H1 (cell line): Measurements from ENCODE around the gene TMEM52B. TPM values are rescaled to one million over a fixed set of nuclear protein-coding genes. Genes with fewer than 3 reads are reported as not detected.
A peak's percentile ranks its signal among the peaks of the same experiment; 100 is the strongest.

Experiments used
- CTCF ChIA-PET: fragments of 300-600 bp; sonication (Branson Sonifier 250); formaldehyde crosslinking; loops from one replicate; lab custom pipeline; 2021; ENCODE audit not compliant: partially characterized antibody; lab: Charles Lee
- POLR2A ChIA-PET: fragments of 300-600 bp; sonication (Branson Sonifier 250); formaldehyde crosslinking; loops from one replicate; lab custom pipeline; 2021; ENCODE audit warnings: inconsistent platforms; ENCODE audit not compliant: partially characterized antibody; lab: Charles Lee
- DNase-seq, 2 experiments: peaks; one replicate each; pipeline versions ENCODE4 v3.0.0 to v3.0.0-alpha.2; 2010 to 2022; ENCODE audit warnings: low spot score in 2 of 2, low read depth in 1 of 2, mixed read lengths in 1 of 2
- FAIRE-seq: peaks from 2 replicates; lab custom pipeline; 2011; peaks lifted over from hg19 to GRCh38; lab: Jason Lieb, UNC
- H2AFZ ChIP-seq: 2 replicates; pipeline ENCODE4 v1.8.1; 2012; ENCODE audit warnings: low read length, inconsistent platforms
- H2AK5ac ChIP-seq: 2 replicates; pipeline ENCODE4 v1.6.1; 2013; ENCODE audit warnings: low read depth, low read length
- H2BK120ac ChIP-seq: replicated peaks from 2 replicates; pipeline ENCODE3; 2013; ENCODE audit warnings: low read depth, low read length, inconsistent platforms
- H2BK12ac ChIP-seq: 2 replicates; pipeline ENCODE4 v1.6.1; 2013; ENCODE audit warnings: low read depth, low read length
- H2BK15ac ChIP-seq: 2 replicates; pipeline ENCODE4 v1.6.1; 2013; ENCODE audit warnings: low read length
- H2BK20ac ChIP-seq: 2 replicates; pipeline ENCODE4 v1.6.1; 2013; ENCODE audit warnings: low read length
- H2BK5ac ChIP-seq: 2 replicates; pipeline ENCODE4 v1.6.1; 2013; ENCODE audit warnings: low read depth, low read length
- H3K14ac ChIP-seq: 2 replicates; pipeline ENCODE4 v1.6.1; 2013; ENCODE audit warnings: inconsistent platforms; ENCODE audit not compliant: insufficient read length
- H3K18ac ChIP-seq: 2 replicates; pipeline ENCODE4 v1.6.1; 2013; ENCODE audit warnings: low read length; ENCODE audit errors: extremely low read depth
- H3K23ac ChIP-seq: 2 replicates; pipeline ENCODE4 v1.6.1; 2013; ENCODE audit warnings: inconsistent platforms; ENCODE audit not compliant: insufficient read length
- H3K23me2 ChIP-seq: 2 replicates; pipeline ENCODE4 v1.6.1; 2013; ENCODE audit warnings: low read depth, low read length
- H3K27ac ChIP-seq: 2 replicates; pipeline ENCODE4 v1.6.1; 2011; ENCODE audit warnings: low read depth, low read length, inconsistent platforms
- H3K27me3 ChIP-seq, 4 experiments: replicated peaks in 1 of 4; 1 replicate in 1 of 4; 2 replicates in 3 of 4; pipeline versions ENCODE4 v1.6.1 to v1.8.1; 2011 to 2013; ENCODE audit warnings: low read length in 3 of 4, mild to moderate bottlenecking in 3 of 4, inconsistent platforms in 2 of 4, mixed read lengths in 2 of 4, moderate library complexity in 1 of 4; ENCODE audit not compliant: control insufficient read depth in 3 of 4, insufficient read depth in 3 of 4; ENCODE audit errors: extremely low read depth in 1 of 4
- H3K36me3 ChIP-seq, 4 experiments: 2 replicates each; pipeline versions ENCODE4 v1.6.1 to v1.8.1; 2011 to 2013; ENCODE audit warnings: mild to moderate bottlenecking in 4 of 4, low read length in 3 of 4, moderate library complexity in 2 of 4, control low read depth in 1 of 4, inconsistent platforms in 1 of 4; ENCODE audit not compliant: insufficient read depth in 4 of 4, control insufficient read depth in 2 of 4
- H3K4ac ChIP-seq: replicated peaks from 2 replicates; pipeline ENCODE3; 2013; ENCODE audit warnings: low read length, low read depth, mixed read lengths, inconsistent platforms; ENCODE audit not compliant: insufficient read length
- H3K4me1 ChIP-seq, 4 experiments: replicated peaks in 1 of 4; 1 replicate in 1 of 4; 2 replicates in 3 of 4; pipeline versions ENCODE4 v1.6.1 to v1.8.1; 2011 to 2013; ENCODE audit warnings: low read length in 3 of 4, inconsistent platforms in 2 of 4, mixed read lengths in 1 of 4; ENCODE audit not compliant: insufficient read depth in 4 of 4, control insufficient read depth in 3 of 4
- H3K4me2 ChIP-seq, 2 experiments: 2 replicates each; pipeline versions ENCODE4 v1.6.1 to v1.8.1; 2011 to 2013; ENCODE audit warnings: low read depth in 2 of 2, low read length in 2 of 2, control low read depth in 1 of 2, inconsistent platforms in 1 of 2, mild to moderate bottlenecking in 1 of 2; ENCODE audit not compliant: insufficient read depth in 1 of 2
- H3K4me3 ChIP-seq, 4 experiments: fragments of 200-600, 300-600 bp in 1 of 4; sonication (generic), shearing (Covaris generic), sonication (Bioruptor Twin) in 1 of 4; 2 replicates each; pipeline versions ENCODE4 v1.5.1 to v1.8.1; 2011 to 2016; ENCODE audit warnings: low read length in 4 of 4, low read depth in 3 of 4, control low read depth in 2 of 4, inconsistent platforms in 2 of 4, mild to moderate bottlenecking in 2 of 4, mixed read lengths in 1 of 4, moderate library complexity in 1 of 4; ENCODE audit not compliant: insufficient read depth in 2 of 4; ENCODE audit errors: extremely low read depth in 1 of 4
- H3K56ac ChIP-seq: replicated peaks from 2 replicates; pipeline ENCODE3; 2013; ENCODE audit warnings: low read depth, mild to moderate bottlenecking, mixed read lengths, low read length, inconsistent platforms; ENCODE audit not compliant: insufficient read length
- H3K79me1 ChIP-seq: 2 replicates; pipeline ENCODE4 v1.6.1; 2013; ENCODE audit warnings: low read depth, low read length, control low read depth
- H3K79me2 ChIP-seq, 2 experiments: 2 replicates each; pipeline versions ENCODE4 v1.6.1 to v1.8.1; 2012 to 2013; ENCODE audit warnings: low read length in 2 of 2, mild to moderate bottlenecking in 2 of 2, inconsistent platforms in 1 of 2; ENCODE audit not compliant: insufficient read depth in 2 of 2, control insufficient read depth in 1 of 2
- H3K9ac ChIP-seq, 4 experiments: replicated peaks in 1 of 4; 1 replicate in 1 of 4; 2 replicates in 3 of 4; pipeline versions ENCODE4 v1.6.1 to v1.8.1; 2011 to 2013; ENCODE audit warnings: low read depth in 3 of 4, low read length in 3 of 4, control low read depth in 2 of 4, mild to moderate bottlenecking in 2 of 4, moderate library complexity in 2 of 4, inconsistent platforms in 1 of 4; ENCODE audit errors: extremely low read depth in 1 of 4
- H3K9me3 ChIP-seq, 2 experiments: 2 replicates each; pipeline versions ENCODE4 v1.6.1 to v1.8.1; 2012 to 2013; ENCODE audit warnings: mild to moderate bottlenecking in 2 of 2, moderate library complexity in 2 of 2, control low read depth in 1 of 2, inconsistent platforms in 1 of 2, low read depth in 1 of 2, low read length in 1 of 2, mixed read lengths in 1 of 2; ENCODE audit not compliant: insufficient read depth in 2 of 2
- H4K20me1 ChIP-seq, 2 experiments: replicated peaks in 1 of 2; 2 replicates each; pipeline versions ENCODE3 to v1.8.1; 2011 to 2013; ENCODE audit warnings: inconsistent platforms in 2 of 2, low read length in 2 of 2, mild to moderate bottlenecking in 1 of 2; ENCODE audit not compliant: insufficient read depth in 2 of 2, control insufficient read depth in 1 of 2
- H4K5ac ChIP-seq: 2 replicates; pipeline ENCODE4 v1.6.1; 2013; ENCODE audit warnings: low read length, low read depth, mixed read lengths, inconsistent platforms; ENCODE audit not compliant: insufficient read length
- H4K8ac ChIP-seq: 2 replicates; pipeline ENCODE4 v1.8.0; 2013; ENCODE audit warnings: mild to moderate bottlenecking, moderate library complexity, low read length, inconsistent platforms; ENCODE audit not compliant: insufficient read depth; ENCODE audit errors: extremely low read depth
- H4K91ac ChIP-seq: replicated peaks from 2 replicates; pipeline ENCODE3; 2013; ENCODE audit warnings: low read length, mixed read lengths, inconsistent platforms; ENCODE audit not compliant: insufficient read length
- CBX8 ChIP-seq: fragments of 300-800, 300-1000 bp; sonication (generic); IDR thresholded peaks from 2 replicates; pipeline ENCODE4 v1.7.1; 2016; ENCODE audit warnings: low read depth, low read length, borderline replicate concordance
- NANOG ChIP-seq: IDR thresholded peaks from 2 replicates; pipeline ENCODE4 v1.6.1; 2011; ENCODE audit warnings: low read length, low read depth, mild to moderate bottlenecking, inconsistent platforms; ENCODE audit not compliant: insufficient read depth, poor library complexity, severe bottlenecking
- RFX5 ChIP-seq: IDR thresholded peaks from 2 replicates; pipeline ENCODE4 v1.6.1; 2011; ENCODE audit warnings: low read depth, low read length, improper control_type of control experiment, borderline replicate concordance
- SIN3A ChIP-seq, 2 experiments: IDR thresholded peaks in 1 of 2; conservative IDR thresholded peaks in 1 of 2; 2 replicates each; pipeline ENCODE4 v1.6.1; 2011 to 2012; ENCODE audit warnings: low read length in 2 of 2, improper control_type of control experiment in 1 of 2, low read depth in 1 of 2, mild to moderate bottlenecking in 1 of 2
- TCF12 ChIP-seq: IDR thresholded peaks from 2 replicates; pipeline ENCODE4 v1.6.1; 2011; ENCODE audit warnings: low read depth, mild to moderate bottlenecking, low read length
- TEAD4 ChIP-seq: IDR thresholded peaks from 2 replicates; pipeline ENCODE4 v1.6.1; 2012; ENCODE audit warnings: low read depth, low read length, inconsistent platforms, mixed read lengths
- YY1 ChIP-seq: IDR thresholded peaks from 2 replicates; pipeline ENCODE4 v1.6.1; 2011; ENCODE audit warnings: low read depth, mild to moderate bottlenecking, low read length
- WGBS, 2 experiments: shearing (Covaris generic) in 1 of 2; methylation state at CpG; one replicate each; pipeline versions ENCODE4 v1.1.6 to v1.1.7; 2013 to 2015; ENCODE audit warnings: low lambda C conversion rate in 2 of 2, mixed read lengths in 2 of 2, inconsistent platforms in 1 of 2, low coverage in 1 of 2, missing lambda C conversion rate in 1 of 2; ENCODE audit not compliant: insufficient replicate concordance in 2 of 2, insufficient coverage in 1 of 2, insufficient read length in 1 of 2; ENCODE audit errors: extremely low coverage in 1 of 2, missing lambda C conversion rate in 1 of 2; 5-methylcytosine and 5-hydroxymethylcytosine counted together
- polyA plus RNA-seq, 7 experiments: library from polyadenylated mRNA; depleted of rRNA in 3 of 7; stranded (reverse) in 5 of 7; unstranded in 2 of 7; fragments of >200 nt in 5 of 7; fragments of 200-250 nt in 2 of 7; gene quantifications; 1 replicate in 5 of 7; 2 replicates in 1 of 7; 4 replicates in 1 of 7; pipeline versions ENCODE4 v1.2.1 to v1.2.3, GENCODE V29; 2011 to 2013; ENCODE audit warnings: missing spikeins in 2 of 7, mixed read lengths in 2 of 7
- total RNA-seq: library from RNA; stranded (reverse); fragmentation: NEBNext Ultra II Directional; extraction: Animal tissue kit (Norgen Biotek cat#: 25700); gene quantifications from 2 replicates; pipeline ENCODE4 v1.2.1, GENCODE V29; 2021
- TF ChIP-seq, protein P1 (sequence below), 3 experiments: IDR thresholded peaks; 1 replicate in 2 of 3; 2 replicates in 1 of 3; pipeline versions ENCODE4 v1.5.1 to v1.6.1; 2011; ENCODE audit warnings: low read length in 3 of 3, mild to moderate bottlenecking in 3 of 3, inconsistent platforms in 2 of 3, low read depth in 1 of 3, moderate library complexity in 1 of 3; ENCODE audit not compliant: insufficient read depth in 1 of 3; ENCODE audit errors: control extremely low read depth in 1 of 3
- TF ChIP-seq, protein P2 (sequence below): IDR thresholded peaks from 2 replicates; pipeline ENCODE4 v1.6.1; 2012; ENCODE audit warnings: low read length, inconsistent platforms

Gene TMEM52B
- total and polyA plus RNA-seq, 2 of the 8 experiments (the other 6 are each of a cell fraction or from before 2014, with no cell fraction given): not detected

DNA sequence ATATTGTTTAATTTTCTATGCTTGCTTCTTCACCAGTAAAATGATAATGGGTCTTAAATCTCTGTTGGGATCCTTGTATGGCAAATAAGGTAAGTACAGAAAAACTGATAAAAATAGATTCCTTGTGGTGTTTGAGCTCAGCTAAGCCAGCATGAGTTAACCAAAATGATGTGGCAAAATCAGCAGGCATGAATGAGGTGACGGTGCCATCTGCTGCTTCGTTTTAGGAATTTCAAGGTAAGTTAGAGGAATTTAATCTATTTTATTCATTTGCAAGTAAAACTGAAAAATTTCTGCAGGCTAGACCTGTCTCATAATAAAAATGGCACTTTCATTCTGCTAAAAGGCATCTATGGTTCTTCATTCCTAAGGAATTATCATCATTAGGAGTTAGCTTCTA is 38.8 kb upstream of the TMEM52B start:
- H2BK120ac ChIP-seq: no peak overlapping the region
- peak; percentile 97 for FAIRE-seq
- POLR2A ChIA-PET: no interaction called here
- H2BK12ac ChIP-seq: no peak overlapping the region
- no peaks in the 10 kb centered on the region for H3K4me1 ChIP-seq
- H4K20me1 ChIP-seq: no peaks in the 10 kb centered on the region
- no peak overlapping the region for H3K18ac ChIP-seq
- H3K4me2 ChIP-seq: no peak overlapping the region
- no peak overlapping the region for H4K5ac ChIP-seq
- H2AFZ ChIP-seq: no peak overlapping the region
- H2BK20ac ChIP-seq: no peak overlapping the region
- no peak overlapping the region for H2BK5ac ChIP-seq
- no peaks in the 10 kb centered on the region for H3K23me2 ChIP-seq
- no peak overlapping the region for H2BK15ac ChIP-seq
- DNase-seq: peak in 1 of 2 experiments; percentile 29
- H4K8ac ChIP-seq: no peak overlapping the region
- H3K79me2 ChIP-seq: no peaks in the 10 kb centered on the region
- H3K36me3 ChIP-seq: no peaks in the 10 kb centered on the region
- H4K91ac ChIP-seq: no peak overlapping the region
- no peak overlapping the region for H2AK5ac ChIP-seq
- H3K14ac ChIP-seq: no peak overlapping the region
- H3K27ac ChIP-seq: no peak overlapping the region
- WGBS, 2 experiments: 13% methylated on average over 2 of the region's 2 CpGs; no CpG with 5 or more reads in 1 of the 2 experiments
- no peak overlapping the region for H3K4ac ChIP-seq
- no peak overlapping the region for H3K4me3 ChIP-seq
- no peaks in the 10 kb centered on the region for H3K79me1 ChIP-seq
- no peak overlapping the region for H3K9ac ChIP-seq
- H3K9me3 ChIP-seq: no peaks in the 10 kb centered on the region
- CTCF ChIA-PET: interaction anchor here (0.6 to 4.6 kb wide), 40 partner anchors 8 to 391 kb away, joined by 3 to 74 read pairs (median 4); partner anchors contain the start of genes CLEC12B, CLEC2A, CLEC7A and CLEC9A
- no peak overlapping the region for H3K23ac ChIP-seq
- no peaks in the 10 kb centered on the region for H3K27me3 ChIP-seq
- H3K56ac ChIP-seq: no peak overlapping the region
- TF ChIP-seq TCF12: no peak
- TF ChIP-seq CBX8: no peak
- TF ChIP-seq SIN3A (conservative IDR thresholded peaks at IDR 0.05 in 1 of 2, IDR thresholded peaks at IDR 0.05 in 1 of 2; ENCODE audit: low read depth in 1 of 2, low read length in 2 of 2): no peak
- TF ChIP-seq RFX5: no peak
- TF ChIP-seq TEAD4: no peak
- TF ChIP-seq, protein P1, sequence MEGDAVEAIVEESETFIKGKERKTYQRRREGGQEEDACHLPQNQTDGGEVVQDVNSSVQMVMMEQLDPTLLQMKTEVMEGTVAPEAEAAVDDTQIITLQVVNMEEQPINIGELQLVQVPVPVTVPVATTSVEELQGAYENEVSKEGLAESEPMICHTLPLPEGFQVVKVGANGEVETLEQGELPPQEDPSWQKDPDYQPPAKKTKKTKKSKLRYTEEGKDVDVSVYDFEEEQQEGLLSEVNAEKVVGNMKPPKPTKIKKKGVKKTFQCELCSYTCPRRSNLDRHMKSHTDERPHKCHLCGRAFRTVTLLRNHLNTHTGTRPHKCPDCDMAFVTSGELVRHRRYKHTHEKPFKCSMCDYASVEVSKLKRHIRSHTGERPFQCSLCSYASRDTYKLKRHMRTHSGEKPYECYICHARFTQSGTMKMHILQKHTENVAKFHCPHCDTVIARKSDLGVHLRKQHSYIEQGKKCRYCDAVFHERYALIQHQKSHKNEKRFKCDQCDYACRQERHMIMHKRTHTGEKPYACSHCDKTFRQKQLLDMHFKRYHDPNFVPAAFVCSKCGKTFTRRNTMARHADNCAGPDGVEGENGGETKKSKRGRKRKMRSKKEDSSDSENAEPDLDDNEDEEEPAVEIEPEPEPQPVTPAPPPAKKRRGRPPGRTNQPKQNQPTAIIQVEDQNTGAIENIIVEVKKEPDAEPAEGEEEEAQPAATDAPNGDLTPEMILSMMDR (IDR thresholded peaks at IDR 0.05; ENCODE audit: control extremely low read depth in 1 of 3, insufficient read depth in 1 of 3, low read depth in 1 of 3, low read length in 3 of 3): peak in 2 of 3 experiments; percentile 56 to 80; a peak in 3 of 4 replicates
- no peak for TF ChIP-seq NANOG
- TF ChIP-seq, protein P2, sequence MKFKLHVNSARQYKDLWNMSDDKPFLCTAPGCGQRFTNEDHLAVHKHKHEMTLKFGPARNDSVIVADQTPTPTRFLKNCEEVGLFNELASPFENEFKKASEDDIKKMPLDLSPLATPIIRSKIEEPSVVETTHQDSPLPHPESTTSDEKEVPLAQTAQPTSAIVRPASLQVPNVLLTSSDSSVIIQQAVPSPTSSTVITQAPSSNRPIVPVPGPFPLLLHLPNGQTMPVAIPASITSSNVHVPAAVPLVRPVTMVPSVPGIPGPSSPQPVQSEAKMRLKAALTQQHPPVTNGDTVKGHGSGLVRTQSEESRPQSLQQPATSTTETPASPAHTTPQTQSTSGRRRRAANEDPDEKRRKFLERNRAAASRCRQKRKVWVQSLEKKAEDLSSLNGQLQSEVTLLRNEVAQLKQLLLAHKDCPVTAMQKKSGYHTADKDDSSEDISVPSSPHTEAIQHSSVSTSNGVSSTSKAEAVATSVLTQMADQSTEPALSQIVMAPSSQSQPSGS: no peak
- no peak for TF ChIP-seq YY1
